Ectodermal cell (in vitro differentiated cells): ENCODE data around the gene IGSF22.

ENCODE experiments used
- H3K27ac ChIP-seq: 2 replicates; pipeline ENCODE4 v1.7.0; 2013; ENCODE audit warnings: mild to moderate bottlenecking, low read depth, low read length; ENCODE audit not compliant: insufficient read depth, poor library complexity, severe bottlenecking
- H3K27me3 ChIP-seq: 2 replicates; pipeline ENCODE4 v1.7.0; 2013; ENCODE audit warnings: mild to moderate bottlenecking, low read length; ENCODE audit not compliant: insufficient read depth, control insufficient read depth, poor library complexity, severe bottlenecking
- H3K36me3 ChIP-seq: one replicate; pipeline ENCODE4 v1.7.0; 2013; ENCODE audit warnings: low read length; ENCODE audit not compliant: control insufficient read depth, insufficient read depth
- H3K4me1 ChIP-seq: one replicate; pipeline ENCODE4 v1.7.0; 2013; ENCODE audit warnings: low read length; ENCODE audit not compliant: control insufficient read depth, insufficient read depth
- H3K4me3 ChIP-seq: 2 replicates; pipeline ENCODE4 v1.7.0; 2013; ENCODE audit warnings: low read depth, low read length, control low read depth; ENCODE audit not compliant: insufficient read depth
- H3K9me3 ChIP-seq: 2 replicates; pipeline ENCODE4 v1.7.0; 2013; ENCODE audit warnings: mild to moderate bottlenecking, low read length, moderate library complexity; ENCODE audit not compliant: control insufficient read depth
- WGBS, 2 experiments: methylation state at CpG; one replicate each; pipeline ENCODE4 v1.1.7; 2013; ENCODE audit warnings: missing lambda C conversion rate in 2 of 2; 5-methylcytosine and 5-hydroxymethylcytosine counted together

IGSF22 gene

DNA sequence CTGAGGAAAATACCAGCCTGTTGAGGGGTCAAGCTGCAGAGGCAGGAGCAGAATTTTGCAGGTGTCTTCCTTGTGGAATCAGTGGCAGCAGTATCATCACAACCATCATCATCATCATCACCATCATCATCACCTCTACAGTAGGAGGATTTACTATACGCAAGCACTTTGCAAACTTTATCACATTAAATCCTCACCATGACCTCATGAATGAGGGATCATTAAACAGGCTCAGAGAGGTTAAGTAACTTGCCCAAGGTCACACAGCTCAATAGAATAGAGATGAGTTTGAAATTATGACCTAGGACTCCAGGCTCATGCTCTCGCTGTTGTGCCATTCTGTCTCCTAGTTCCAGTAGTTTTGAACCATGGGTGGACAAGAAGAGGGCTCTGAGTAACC is 40.0 kb upstream of the IGSF22 start:
- Histone ChIP-seq H3K27me3 (no peaks in the 10 kb centered on the region), H3K27ac (no peak overlapping the region), H3K9me3 (no peaks in the 10 kb centered on the region), H3K36me3 (no peaks in the 10 kb centered on the region), H3K4me3 (no peak overlapping the region), H3K4me1 (no peaks in the 10 kb centered on the region)
- 90 to 96% methylated on average over 2 of the region's 2 CpGs for WGBS, 2 experiments

DNA sequence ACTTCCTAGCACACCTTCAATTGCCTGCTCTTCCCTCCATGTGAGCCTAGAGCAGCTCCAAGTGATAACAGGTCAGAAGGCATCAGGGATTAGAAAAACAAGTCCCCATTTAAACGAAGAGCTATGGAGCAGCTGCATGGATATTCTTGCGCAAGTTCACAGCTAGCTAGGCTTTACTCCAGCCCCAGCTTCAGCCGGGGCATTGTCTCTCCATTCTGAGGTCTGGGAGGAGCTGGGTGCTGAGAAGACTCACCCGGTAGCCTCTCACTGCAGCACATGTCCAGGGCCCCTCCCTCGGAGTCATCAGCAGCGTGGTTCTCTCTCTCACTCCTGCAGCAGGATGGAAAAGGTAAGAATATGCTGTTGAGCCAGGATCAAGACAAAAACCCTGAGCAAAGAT is 39.6 kb upstream of the IGSF22 start:
- Histone ChIP-seq H3K36me3 (no peaks in the 10 kb centered on the region), H3K9me3 (no peaks in the 10 kb centered on the region), H3K4me3 (no peak overlapping the region), H3K27me3 (no peaks in the 10 kb centered on the region), H3K27ac (no peak overlapping the region), H3K4me1 (no peaks in the 10 kb centered on the region)
- 89 to 90% methylated on average over 6 of the region's 6 CpGs for WGBS, 2 experiments

DNA sequence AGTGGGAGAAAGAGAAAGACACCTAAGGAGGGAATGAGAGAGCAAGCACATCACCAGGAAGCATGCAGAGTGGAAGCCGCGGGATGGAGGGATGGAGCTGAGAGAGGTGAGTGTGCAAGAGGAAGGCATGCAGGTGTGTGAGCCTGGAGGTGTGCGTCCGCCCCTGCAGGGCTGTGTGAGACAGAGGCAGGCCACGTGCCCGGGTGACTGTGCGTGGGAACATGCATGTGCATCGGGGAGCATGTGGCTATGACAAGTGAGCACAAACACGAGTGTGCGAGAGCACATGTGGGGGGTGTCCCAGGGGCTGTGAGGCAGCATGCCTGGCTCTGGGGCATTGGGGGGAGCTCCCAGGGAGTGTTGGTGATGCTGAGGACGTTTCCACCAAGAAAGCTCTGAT is 35.8 kb upstream of the IGSF22 start:
- Histone ChIP-seq H3K4me1 (no peaks in the 10 kb centered on the region), H3K27me3 (no peaks in the 10 kb centered on the region), H3K4me3 (no peak overlapping the region), H3K36me3 (no peaks in the 10 kb centered on the region), H3K9me3 (no peaks in the 10 kb centered on the region), H3K27ac (no peak overlapping the region)
- 87 to 88% methylated on average over 11 of the region's 11 CpGs for WGBS, 2 experiments

DNA sequence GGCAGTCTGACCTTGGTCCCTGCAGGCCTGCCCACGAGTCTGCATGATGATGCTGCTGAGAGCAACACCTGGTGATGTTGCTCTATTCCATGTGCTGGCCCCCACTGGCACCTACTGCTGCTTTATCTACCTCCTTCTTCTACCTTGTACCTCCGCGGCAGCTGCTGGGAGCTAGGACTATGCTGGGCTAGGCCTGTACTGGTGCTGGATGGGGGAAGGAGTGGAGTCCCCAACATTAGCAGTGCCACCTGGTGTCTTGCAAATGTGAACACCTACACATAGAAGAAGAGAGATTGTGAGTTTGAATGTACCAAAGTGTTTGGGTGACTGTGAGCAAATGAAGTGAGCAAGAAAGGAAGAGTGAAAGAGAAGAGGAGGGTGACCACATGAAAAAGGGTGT is 35.2 kb upstream of the IGSF22 start:
- no peak overlapping the region for H3K27ac ChIP-seq
- no peaks in the 10 kb centered on the region for H3K27me3 ChIP-seq
- no peaks in the 10 kb centered on the region for H3K36me3 ChIP-seq
- WGBS, 2 experiments, result 83 to 94% methylated on average over 3 of the region's 3 CpGs
- no peaks in the 10 kb centered on the region for H3K4me1 ChIP-seq
- no peaks in the 10 kb centered on the region for H3K9me3 ChIP-seq
- H3K4me3 ChIP-seq, result no peak overlapping the region

DNA sequence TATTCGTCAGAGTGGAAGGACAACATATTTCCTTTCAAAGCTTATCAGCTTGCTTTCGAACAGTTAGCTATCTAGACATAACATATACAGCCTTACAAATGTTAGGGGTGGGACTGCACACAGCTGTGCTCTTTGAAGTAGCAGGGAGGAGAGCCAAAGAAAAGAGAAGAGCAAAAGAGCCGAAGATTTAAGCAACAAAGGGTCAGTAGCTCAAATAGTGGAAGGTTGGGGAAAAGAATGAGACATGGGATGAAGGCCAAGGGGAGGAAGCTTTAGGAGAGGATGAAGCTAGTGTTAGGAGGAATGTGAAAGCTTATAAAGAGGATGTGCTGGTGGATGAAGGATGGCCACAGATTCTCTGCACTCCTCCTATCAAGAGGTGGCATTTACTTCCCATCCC is 31.8 kb upstream of the IGSF22 start:
- Histone ChIP-seq H3K4me1 (peaks cover 3% of the 10 kb centered on the region), H3K4me3 (no peak overlapping the region), H3K27ac (no peak overlapping the region), H3K9me3 (no peaks in the 10 kb centered on the region), H3K36me3 (no peaks in the 10 kb centered on the region), H3K27me3 (no peaks in the 10 kb centered on the region)
- WGBS, 2 experiments, result 86 to 93% methylated on average over 3 of the region's 3 CpGs

DNA sequence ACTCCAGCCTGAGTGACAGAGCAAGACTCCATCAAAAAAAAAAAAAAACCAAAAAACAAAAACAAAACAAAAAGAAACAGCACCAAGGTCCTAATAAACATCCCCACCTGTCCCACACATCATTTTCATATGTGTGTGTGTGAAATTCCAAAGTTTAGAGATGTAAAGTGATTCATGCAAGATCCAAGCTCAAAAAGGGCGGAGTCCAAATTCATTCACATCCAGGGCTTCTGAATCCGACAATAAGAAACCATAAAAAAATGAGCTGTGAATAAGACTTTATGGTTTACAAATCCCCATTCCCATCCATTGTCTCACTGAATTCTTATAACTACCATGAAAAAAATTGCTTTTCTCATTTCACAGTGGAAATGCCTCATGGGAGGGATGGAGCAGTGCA is 30.9 kb upstream of the IGSF22 start:
- peaks cover 12% of the 10 kb centered on the region for H3K4me1 ChIP-seq
- WGBS, 2 experiments, result 100% methylated on average over 2 of the region's 2 CpGs
- H3K27me3 ChIP-seq, result no peaks in the 10 kb centered on the region
- no peaks in the 10 kb centered on the region for H3K36me3 ChIP-seq
- H3K4me3 ChIP-seq, result no peak overlapping the region
- no peaks in the 10 kb centered on the region for H3K9me3 ChIP-seq
- H3K27ac ChIP-seq, result no peak overlapping the region

DNA sequence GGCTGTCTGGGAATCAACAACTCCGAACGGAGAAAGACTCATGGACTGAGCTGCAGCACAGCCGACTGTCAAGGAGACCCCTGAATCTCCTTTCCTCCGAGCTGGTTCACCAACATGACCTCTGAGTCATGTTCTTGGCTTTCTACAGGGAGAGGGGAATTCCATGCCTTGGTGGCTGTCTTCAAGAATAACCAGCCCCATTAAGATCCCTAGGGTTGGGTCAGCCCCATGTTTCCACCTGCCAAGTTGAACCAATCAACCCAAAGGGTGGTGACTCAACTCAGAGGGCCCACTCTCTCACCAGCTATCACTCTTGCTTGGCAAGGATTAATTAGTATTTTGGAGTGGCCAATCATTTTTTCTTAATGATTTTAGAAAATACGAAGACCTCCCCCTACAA is 28.3 kb upstream of the IGSF22 start:
- 78 to 83% methylated on average over 5 of the region's 5 CpGs for WGBS, 2 experiments

DNA sequence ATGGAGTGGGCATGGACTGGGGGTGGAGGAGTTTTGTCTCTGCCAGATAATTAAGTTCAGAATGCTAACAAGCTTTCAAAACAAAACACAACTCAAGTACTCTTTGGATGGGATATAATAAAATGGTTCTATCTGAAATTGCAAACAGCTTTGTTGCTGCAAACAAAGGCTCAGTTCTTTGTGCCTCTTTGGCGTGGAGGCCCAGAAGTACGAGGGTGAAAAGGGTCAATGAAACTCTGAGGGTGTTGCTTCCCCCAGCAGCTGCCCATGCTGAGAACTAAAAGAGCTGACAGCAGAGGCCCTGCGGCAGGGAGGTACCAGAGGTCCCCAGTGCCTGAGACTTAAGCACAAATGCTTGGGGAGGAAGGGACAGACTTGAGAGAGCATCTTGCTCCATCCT is 26.5 kb upstream of the IGSF22 start:
- H3K27me3 ChIP-seq, result no peaks in the 10 kb centered on the region
- H3K4me1 ChIP-seq, result peaks cover 12% of the 10 kb centered on the region
- H3K36me3 ChIP-seq, result no peaks in the 10 kb centered on the region
- 18 to 29% methylated on average over 3 of the region's 3 CpGs for WGBS, 2 experiments
- H3K4me3 ChIP-seq, result no peak overlapping the region
- H3K9me3 ChIP-seq, result no peaks in the 10 kb centered on the region
- no peak overlapping the region for H3K27ac ChIP-seq

More for the DNA sequence above, 28.3 kb upstream of the IGSF22 start:
- no peak overlapping the region for H3K4me3 ChIP-seq
- no peaks in the 10 kb centered on the region for H3K27me3 ChIP-seq
- no peak overlapping the region for H3K27ac ChIP-seq
- no peaks in the 10 kb centered on the region for H3K9me3 ChIP-seq
- H3K36me3 ChIP-seq, result no peaks in the 10 kb centered on the region
- H3K4me1 ChIP-seq, result peaks cover 12% of the 10 kb centered on the region

DNA sequence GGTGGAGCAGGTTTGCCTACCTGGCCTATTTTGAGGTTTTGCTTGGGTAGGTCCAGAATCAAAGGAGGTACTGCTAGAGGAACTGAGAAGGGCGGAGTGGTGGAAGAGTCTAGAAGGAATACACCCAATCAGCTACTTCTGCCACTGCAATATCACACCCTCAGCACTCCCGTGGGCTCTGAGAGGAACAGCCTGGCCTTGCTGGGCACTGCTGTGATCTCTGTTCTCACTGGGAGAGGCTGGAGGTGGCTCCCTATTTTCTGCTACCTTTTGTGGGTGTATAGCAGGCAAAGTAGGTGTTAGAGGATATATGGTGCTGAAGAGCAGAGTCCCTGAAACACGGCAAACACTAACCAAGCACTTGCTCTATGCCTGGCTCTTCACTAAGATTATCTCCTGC is 25.0 kb upstream of the IGSF22 start:
- H3K4me1 ChIP-seq, result peaks cover 12% of the 10 kb centered on the region
- no peak overlapping the region for H3K4me3 ChIP-seq
- WGBS, 2 experiments, result 91 to 92% methylated on average over 3 of the region's 3 CpGs
- no peaks in the 10 kb centered on the region for H3K36me3 ChIP-seq
- no peaks in the 10 kb centered on the region for H3K9me3 ChIP-seq
- no peak overlapping the region for H3K27ac ChIP-seq
- H3K27me3 ChIP-seq, result no peaks in the 10 kb centered on the region

DNA sequence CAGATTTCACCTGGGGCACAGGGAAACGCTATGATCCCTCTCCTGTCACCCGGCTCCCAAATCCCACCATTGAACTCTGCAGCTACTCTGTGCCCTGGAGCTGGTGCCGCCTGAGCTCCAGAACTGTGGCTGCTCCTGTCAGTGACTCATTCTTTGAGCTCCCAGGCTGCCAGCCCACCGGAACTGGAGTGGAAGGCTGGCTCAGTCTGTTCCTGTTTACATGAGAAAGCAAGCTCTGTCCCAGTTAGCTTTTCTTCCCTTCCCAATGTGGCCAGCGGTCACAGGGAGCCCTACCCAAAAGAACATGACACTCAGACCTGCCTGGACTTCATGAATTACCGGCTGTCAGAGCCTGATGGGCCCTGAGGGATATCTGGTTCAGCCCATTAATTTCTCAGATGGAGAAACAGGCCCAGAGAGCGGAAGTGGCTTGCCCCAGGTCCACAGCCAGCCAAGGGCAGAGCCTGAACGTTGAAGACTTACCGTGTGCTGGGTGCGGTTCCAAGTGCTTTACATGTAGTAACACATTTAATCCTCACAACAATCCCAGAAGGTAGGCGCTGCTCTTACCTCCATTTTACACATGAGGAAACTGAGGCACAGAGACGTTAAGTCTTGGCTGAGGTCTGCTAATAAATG is 23.8 kb upstream of the IGSF22 start:
- Histone ChIP-seq H3K27me3 (no peaks in the 10 kb centered on the region), H3K36me3 (no peaks in the 10 kb centered on the region), H3K9me3 (no peaks in the 10 kb centered on the region), H3K4me3 (no peak overlapping the region), H3K27ac (no peak overlapping the region), H3K4me1 (peaks cover 12% of the 10 kb centered on the region)
- 64 to 73% methylated on average over 12 of the region's 12 CpGs for WGBS, 2 experiments
